IMR-90 (cell line): ENCODE measurements around the gene CCDC92. TPM values are rescaled to one million over a fixed set of nuclear protein-coding genes. Genes with fewer than 3 reads are reported as not detected.
A peak's percentile ranks its signal among the peaks of the same experiment; 100 is the strongest.

Experiments
- ATAC-seq: fragments of 200-7000 bp; cut with Tn5 transposase; 2 replicates; pipeline ENCODE4 v1.9.1; 2020; ENCODE audit warnings: low read depth, mild to moderate bottlenecking, moderate library complexity
- BruUV-seq: library from RNA; stranded (reverse); fragments of 400-500 nt; replicated peaks from 2 replicates; lab custom pipeline; 2021; lab: Mats Ljungman, UMichigan
- CTCF ChIA-PET: fragments of 300-600 bp; formaldehyde crosslinking; extraction: SDS; loops from one replicate; lab custom pipeline; 2021; ENCODE audit warnings: antibody characterized with exemption; lab: Yijun Ruan, JAX
- POLR2A ChIA-PET: fragments of 300-600 bp; sonication (Branson Sonifier 250); formaldehyde crosslinking; loops from one replicate; lab custom pipeline; 2022; ENCODE audit warnings: antibody characterized with exemption; ENCODE audit not compliant: unreplicated experiment; lab: Charles Lee
- DNase-seq: peaks from one replicate; pipeline ENCODE4 v3.0.0; 2013
- H2AFZ ChIP-seq: replicated peaks from 2 replicates; pipeline ENCODE3; 2013; ENCODE audit warnings: low read length, mild to moderate bottlenecking; ENCODE audit not compliant: poor library complexity
- H2AK5ac ChIP-seq: 2 replicates; pipeline ENCODE4 v1.6.1; 2013; ENCODE audit warnings: low read depth, low read length, inconsistent platforms
- H2AK9ac ChIP-seq: replicated peaks from 2 replicates; pipeline ENCODE3; 2013; ENCODE audit warnings: mild to moderate bottlenecking, low read depth, low read length, moderate library complexity; ENCODE audit not compliant: poor library complexity
- H2BK120ac ChIP-seq: 2 replicates; pipeline ENCODE4 v1.6.1; 2013; ENCODE audit warnings: low read depth, low read length, inconsistent platforms
- H2BK15ac ChIP-seq: 3 replicates; pipeline ENCODE4 v1.6.1; 2013; ENCODE audit warnings: low read depth, low read length, inconsistent platforms
- H2BK20ac ChIP-seq: 2 replicates; pipeline ENCODE4 v1.6.1; 2013; ENCODE audit warnings: low read depth, mild to moderate bottlenecking, inconsistent platforms, low read length, moderate library complexity
- H2BK5ac ChIP-seq: 2 replicates; pipeline ENCODE4 v1.6.1; 2013; ENCODE audit warnings: mild to moderate bottlenecking, low read depth, low read length, inconsistent platforms; ENCODE audit not compliant: poor library complexity, severe bottlenecking
- H3K14ac ChIP-seq: replicated peaks from 2 replicates; pipeline ENCODE4 v1.6.1; 2013; ENCODE audit warnings: low read depth, low read length, inconsistent platforms
- H3K18ac ChIP-seq: 2 replicates; pipeline ENCODE4 v1.6.1; 2013; ENCODE audit warnings: low read depth, low read length, control low read depth
- H3K23ac ChIP-seq: 2 replicates; pipeline ENCODE4 v1.6.1; 2013; ENCODE audit warnings: low read depth, low read length, inconsistent platforms
- H3K27ac ChIP-seq: 2 replicates; pipeline ENCODE4 v1.5.1; 2013; ENCODE audit warnings: mild to moderate bottlenecking, control low read depth, low read length; ENCODE audit not compliant: insufficient read depth
- H3K27me3 ChIP-seq: 2 replicates; pipeline ENCODE4 v1.6.1; 2013; ENCODE audit warnings: low read length; ENCODE audit not compliant: control insufficient read depth, insufficient read depth
- H3K36me3 ChIP-seq: 2 replicates; pipeline ENCODE4 v1.6.1; 2013; ENCODE audit warnings: low read length, mixed read lengths; ENCODE audit not compliant: control insufficient read depth, insufficient read depth
- H3K4ac ChIP-seq: 2 replicates; pipeline ENCODE4 v1.6.1; 2013; ENCODE audit warnings: low read depth, low read length, inconsistent platforms
- H3K4me1 ChIP-seq: 2 replicates; pipeline ENCODE4 v1.6.1; 2013; ENCODE audit warnings: low read length, mixed read lengths; ENCODE audit not compliant: control insufficient read depth, insufficient read depth
- H3K4me2 ChIP-seq: 2 replicates; pipeline ENCODE4 v1.6.1; 2013; ENCODE audit warnings: low read depth, mild to moderate bottlenecking, control low read depth, low read length, moderate library complexity
- H3K4me3 ChIP-seq: 2 replicates; pipeline ENCODE4 v1.5.1; 2013; ENCODE audit warnings: low read depth, mild to moderate bottlenecking, control low read depth, low read length, moderate library complexity; ENCODE audit not compliant: insufficient read depth
- H3K56ac ChIP-seq: 2 replicates; pipeline ENCODE4 v1.6.1; 2013; ENCODE audit warnings: low read length, inconsistent platforms; ENCODE audit not compliant: insufficient read depth; ENCODE audit errors: extremely low read depth
- H3K79me1 ChIP-seq, 2 experiments: 2 replicates each; pipeline ENCODE4 v1.6.1; 2013; ENCODE audit warnings: low read length in 2 of 2, inconsistent platforms in 1 of 2, low read depth in 1 of 2
- H3K9ac ChIP-seq: 2 replicates; pipeline ENCODE4 v1.6.1; 2013; ENCODE audit warnings: low read depth, low read length, control low read depth
- H3K9me1 ChIP-seq: 2 replicates; pipeline ENCODE4 v1.6.1; 2013; ENCODE audit warnings: low read length, inconsistent platforms; ENCODE audit not compliant: insufficient read depth
- H3K9me3 ChIP-seq: 2 replicates; pipeline ENCODE4 v1.6.1; 2013; ENCODE audit warnings: low read length; ENCODE audit not compliant: control insufficient read depth, insufficient read depth
- H4K20me1 ChIP-seq: 2 replicates; pipeline ENCODE4 v1.6.1; 2013; ENCODE audit warnings: low read length, inconsistent platforms; ENCODE audit not compliant: insufficient read depth
- H4K5ac ChIP-seq: 2 replicates; pipeline ENCODE4 v1.6.1; 2013; ENCODE audit warnings: mild to moderate bottlenecking, low read depth, low read length, control low read depth
- H4K8ac ChIP-seq, 2 experiments: 2 replicates each; pipeline ENCODE4 v1.6.1; 2013; ENCODE audit warnings: low read depth in 2 of 2, low read length in 2 of 2, control low read depth in 1 of 2, inconsistent platforms in 1 of 2
- H4K91ac ChIP-seq: 2 replicates; pipeline ENCODE4 v1.6.1; 2013; ENCODE audit warnings: low read depth, low read length, inconsistent platforms; ENCODE audit not compliant: insufficient read depth
- CEBPB ChIP-seq: IDR thresholded peaks from 2 replicates; pipeline ENCODE4 v1.6.1; 2012; ENCODE audit warnings: low read depth, low read length, improper control_type of control experiment
- ELK1 ChIP-seq: fragments of 150-350 bp; IDR thresholded peaks from 2 replicates; pipeline ENCODE4 v1.6.1; 2016; ENCODE audit warnings: low read depth, mild to moderate bottlenecking, low read length, moderate library complexity, borderline replicate concordance
- FOS ChIP-seq: fragments of 150-350 bp; IDR thresholded peaks from 2 replicates; pipeline ENCODE4 v1.6.1; 2016; ENCODE audit warnings: low read depth, low read length
- MXI1 ChIP-seq: IDR thresholded peaks from 2 replicates; pipeline ENCODE4 v1.6.1; 2012; ENCODE audit warnings: low read depth, mild to moderate bottlenecking, low read length, moderate library complexity, borderline replicate concordance
- NFE2L2 ChIP-seq: fragments of 150-350 bp; IDR thresholded peaks from 2 replicates; pipeline ENCODE4 v1.6.1; 2016; ENCODE audit warnings: low read depth, mild to moderate bottlenecking, low read length
- WGBS, 2 experiments: methylation state at CpG; one replicate each; pipeline versions ENCODE4 v1.1.5 to v1.1.7; 2013; ENCODE audit warnings: missing lambda C conversion rate in 2 of 2; ENCODE audit not compliant: insufficient read length in 1 of 2; ENCODE audit errors: extremely low coverage in 2 of 2; 5-methylcytosine and 5-hydroxymethylcytosine counted together
- dilution Hi-C: fragments of 300-500 bp; cut with HindIII; formaldehyde crosslinking; loops from one replicate; pipeline ENCODE4 v1.14.3; 2018; ENCODE audit warnings: low sequenced_read_pairs; ENCODE audit not compliant: unreplicated experiment
- in situ Hi-C: fragments of 300-500 bp; cut with MboI; formaldehyde crosslinking; loops from 3 replicates; pipeline ENCODE4 v1.14.3; 2019; ENCODE audit warnings: low sequenced_read_pairs, inconsistent platforms, mixed read lengths
- intact Hi-C: fragments of 100-400 bp; cut with micrococcal nuclease; formaldehyde crosslinking; loops from 2 replicates; pipeline ENCODE4 v1.10.0; 2022
- polyA plus RNA-seq, 3 experiments: library from polyadenylated mRNA; depleted of rRNA; stranded (reverse); fragments of >200 nt; gene quantifications; 2 replicates each; pipeline ENCODE4 v1.2.3, GENCODE V29; 2012; ENCODE audit warnings: low replicate concordance in 1 of 3
- total RNA-seq: library from RNA; depleted of rRNA; stranded (reverse); fragments of >200 nt; gene quantifications from 2 replicates; pipeline ENCODE4 v1.2.3, GENCODE V29; 2012

CCDC92 gene
- total and polyA plus RNA-seq, 2 of the 4 experiments (the other 2 are of a cell fraction), result 5.7 to 55.5 TPM

GRCh38 chr12:123897221-123897620, 75.4 kb downstream of the CCDC92 start:
- ATAC-seq, result peak; percentile 41; the same call in 1 of the 2 replicates
- peak overlapping the region; percentile 55 for H3K4me2 ChIP-seq

More at GRCh38 chr12:123897221-123897620, 75.4 kb downstream of the CCDC92 start:
- no peak overlapping the region for H4K8ac ChIP-seq
- ChIA-PET CTCF (no interaction called here), POLR2A (no interaction called here)
- H3K14ac ChIP-seq, result no peak overlapping the region
- H2AK9ac ChIP-seq, result no peak overlapping the region
- BruUV-seq, result no TSS peak
- H4K5ac ChIP-seq, result no peak overlapping the region
- dilution Hi-C loops, result no loop called here
- no peaks in the 10 kb centered on the region for H3K9me3 ChIP-seq
- no peaks in the 10 kb centered on the region for H3K36me3 ChIP-seq
- H4K20me1 ChIP-seq, result no peaks in the 10 kb centered on the region
- H2AK5ac ChIP-seq, result no peak overlapping the region
- no peak overlapping the region for H2BK120ac ChIP-seq
- H3K56ac ChIP-seq, result no peak overlapping the region
- H2BK15ac ChIP-seq, result no peak overlapping the region
- WGBS, 2 experiments, result no CpG with 5 or more reads among the region's 5 CpGs
- no peaks in the 10 kb centered on the region for H3K79me1 ChIP-seq
- H3K4me3 ChIP-seq, result no peak overlapping the region
- intact Hi-C loops, result no loop called here
- peak; percentile 72 for DNase-seq
- no peak overlapping the region for H3K18ac ChIP-seq
- peaks cover 7% of the 10 kb centered on the region; the same call in 1 of the 2 replicates for H3K27me3 ChIP-seq
- in situ Hi-C loops, result no loop called here
- H4K91ac ChIP-seq, result no peak overlapping the region
- H3K9me1 ChIP-seq, result no peaks in the 10 kb centered on the region
- no peak overlapping the region for H3K27ac ChIP-seq
- no peak overlapping the region for H3K23ac ChIP-seq
- H3K4me1 ChIP-seq, result peaks cover 5% of the 10 kb centered on the region
- no peak overlapping the region for H2BK20ac ChIP-seq
- H3K4ac ChIP-seq, result no peak overlapping the region
- H2AFZ ChIP-seq, result peak overlapping the region; percentile 53
- no peak overlapping the region for H3K9ac ChIP-seq
- H2BK5ac ChIP-seq, result no peak overlapping the region
- peak; percentile 24; the same call in 1 of the 2 replicates for TF ChIP-seq FOS
- no peak for TF ChIP-seq MXI1
- 0 out of 2 replicates have a peak, but pooled peaks have one; percentile 2 for TF ChIP-seq CEBPB
- TF ChIP-seq ELK1, result no peak
- no peak for TF ChIP-seq NFE2L2
